Prostate gland (tissue), 2 donors: ENCODE measurements around the gene NPY.

Experiments
- CTCF ChIP-seq, 4 experiments: fragments of 200-600 bp in 2 of 4; fragments of 450-650 bp in 2 of 4; sonication (generic) in 2 of 4; IDR thresholded peaks; 1 replicate in 3 of 4; 2 replicates in 1 of 4; pipeline ENCODE4 v1.5.1; 2016 to 2019; ENCODE audit warnings: antibody characterized with exemption in 4 of 4, mild to moderate bottlenecking in 2 of 4, moderate library complexity in 2 of 4
- POLR2AphosphoS5 ChIP-seq: sonication (generic); formaldehyde crosslinking; IDR thresholded peaks from one replicate; pipeline ENCODE4 v1.6.1; 2017; ENCODE audit warnings: antibody characterized with exemption

- TF ChIP-seq CTCF (IDR thresholded peaks at IDR 0.05): no peak
- TF ChIP-seq POLR2AphosphoS5: no peak
These were observed 40.0 kb downstream of the NPY start for GRCh38 chr7:24323961-24324480.
